ENCODE results near the gene MACROD2. TPM values are rescaled to one million over a fixed set of nuclear protein-coding genes. Genes with fewer than 3 reads are reported as not detected.

Gene MACROD2
- polyA plus RNA-seq, 1 donor (not counting 4 experiments of a cell fraction or from before 2014, with no cell fraction given) = 0.71 TPM

DNA sequence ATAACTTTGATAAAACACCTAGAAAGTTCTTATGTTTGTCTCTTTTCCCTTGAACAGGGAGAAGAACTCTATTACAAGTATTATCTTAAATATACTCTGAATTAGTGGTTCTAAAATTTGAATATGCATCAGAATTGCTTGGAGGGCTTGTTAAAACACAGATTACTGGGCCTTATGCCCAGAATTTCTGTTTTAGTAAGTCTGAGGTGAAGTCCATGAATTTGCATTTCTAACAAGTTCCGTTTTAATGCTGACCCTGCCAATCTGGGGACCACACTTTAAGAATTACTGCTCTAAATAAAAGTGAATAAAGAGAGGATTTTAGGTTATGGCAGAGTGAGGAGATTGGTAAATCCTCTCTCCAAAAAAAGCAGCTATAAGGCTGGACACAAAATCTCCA is 510.2 kb downstream of the MACROD2 start:
- no peaks in the 10 kb centered on the region for H4K20me1 ChIP-seq (ENCODE audit: control insufficient read depth, extremely low read depth, insufficient read depth, low read length)
- dilution Hi-C loops (cut with MboI; ENCODE audit: extremely low pct_ligation_motif_present, low sequenced_read_pairs) = no loop called here
- no peak for FAIRE-seq
- TF ChIP-seq EZH2 (IDR thresholded peaks at IDR 0.05; ENCODE audit: low read length) = no peak
- TF ChIP-seq, protein P1, sequence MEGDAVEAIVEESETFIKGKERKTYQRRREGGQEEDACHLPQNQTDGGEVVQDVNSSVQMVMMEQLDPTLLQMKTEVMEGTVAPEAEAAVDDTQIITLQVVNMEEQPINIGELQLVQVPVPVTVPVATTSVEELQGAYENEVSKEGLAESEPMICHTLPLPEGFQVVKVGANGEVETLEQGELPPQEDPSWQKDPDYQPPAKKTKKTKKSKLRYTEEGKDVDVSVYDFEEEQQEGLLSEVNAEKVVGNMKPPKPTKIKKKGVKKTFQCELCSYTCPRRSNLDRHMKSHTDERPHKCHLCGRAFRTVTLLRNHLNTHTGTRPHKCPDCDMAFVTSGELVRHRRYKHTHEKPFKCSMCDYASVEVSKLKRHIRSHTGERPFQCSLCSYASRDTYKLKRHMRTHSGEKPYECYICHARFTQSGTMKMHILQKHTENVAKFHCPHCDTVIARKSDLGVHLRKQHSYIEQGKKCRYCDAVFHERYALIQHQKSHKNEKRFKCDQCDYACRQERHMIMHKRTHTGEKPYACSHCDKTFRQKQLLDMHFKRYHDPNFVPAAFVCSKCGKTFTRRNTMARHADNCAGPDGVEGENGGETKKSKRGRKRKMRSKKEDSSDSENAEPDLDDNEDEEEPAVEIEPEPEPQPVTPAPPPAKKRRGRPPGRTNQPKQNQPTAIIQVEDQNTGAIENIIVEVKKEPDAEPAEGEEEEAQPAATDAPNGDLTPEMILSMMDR (optimal IDR thresholded peaks at IDR 0.05 in 1 of 3, IDR thresholded peaks at IDR 0.05 in 1 of 3, conservative IDR thresholded peaks at IDR 0.05 in 1 of 3; ENCODE audit: extremely low read depth in 1 of 3, insufficient read depth in 2 of 3, low read length in 3 of 3) = no peak
- H3K36me3 ChIP-seq (ENCODE audit: control insufficient read depth in 2 of 2, extremely low read depth in 1 of 2, insufficient read depth in 2 of 2, low read length in 2 of 2) = no peaks in the 10 kb centered on the region
- no peaks in the 10 kb centered on the region for H3K79me2 ChIP-seq (ENCODE audit: control insufficient read depth, insufficient read depth, low read length)
- no peak for DNase-seq (ENCODE audit: low read depth, low spot score)
- no peaks in the 10 kb centered on the region for H3K27me3 ChIP-seq (ENCODE audit: control insufficient read depth, extremely low read depth, insufficient read depth, low read length)
- H3K9ac ChIP-seq (ENCODE audit: control insufficient read depth, extremely low read depth, insufficient read depth, low read length) = no peak overlapping the region
- no peak overlapping the region for H3K4me3 ChIP-seq (ENCODE audit: control insufficient read depth in 2 of 3, extremely low read depth in 1 of 3, insufficient read depth in 2 of 3, low read depth in 1 of 3, low read length in 3 of 3)
- no peaks in the 10 kb centered on the region for H3K9me1 ChIP-seq (ENCODE audit: control insufficient read depth, extremely low read depth, insufficient read depth, low read length)
- no peak overlapping the region for H3K4me2 ChIP-seq (ENCODE audit: control insufficient read depth, extremely low read depth, insufficient read depth, low read depth, low read length)
- H3K4me1 ChIP-seq (ENCODE audit: control insufficient read depth, extremely low read depth, insufficient read depth, low read length) = no peaks in the 10 kb centered on the region
- H3K27ac ChIP-seq (ENCODE audit: control insufficient read depth, insufficient read depth, low read length) = no peak overlapping the region
- no peaks in the 10 kb centered on the region for H3K9me3 ChIP-seq (ENCODE audit: control insufficient read depth, low read depth, low read length)
- H2AFZ ChIP-seq (ENCODE audit: control insufficient read depth, low read length) = no peak overlapping the region

DNA sequence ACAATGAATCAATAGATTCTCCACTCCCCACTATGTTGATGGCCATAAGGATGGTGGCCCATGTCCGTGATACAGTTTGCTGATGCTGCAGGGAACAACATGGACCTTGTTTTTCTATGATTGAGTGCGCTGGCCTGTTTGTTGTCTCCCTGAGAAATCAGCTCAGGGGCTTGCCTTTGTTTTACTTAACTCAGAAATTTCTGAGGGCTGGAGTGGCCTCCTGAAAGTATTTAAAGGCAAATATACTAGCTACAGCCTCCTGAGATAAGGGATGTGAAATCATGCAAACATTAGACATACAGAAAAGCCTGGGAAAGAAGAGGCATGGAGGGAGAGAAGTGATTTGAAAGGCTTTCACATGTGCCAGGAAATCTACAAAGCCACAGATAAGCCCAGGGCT is 512.4 kb downstream of the MACROD2 start:
- no peak overlapping the region for H2AFZ ChIP-seq (ENCODE audit: control insufficient read depth, low read length)
- H3K4me1 ChIP-seq (ENCODE audit: control insufficient read depth, extremely low read depth, insufficient read depth, low read length) = no peaks in the 10 kb centered on the region
- no peaks in the 10 kb centered on the region for H3K9me1 ChIP-seq (ENCODE audit: control insufficient read depth, extremely low read depth, insufficient read depth, low read length)
- no peak overlapping the region for H3K4me2 ChIP-seq (ENCODE audit: control insufficient read depth, extremely low read depth, insufficient read depth, low read depth, low read length)
- no peak overlapping the region for H3K9ac ChIP-seq (ENCODE audit: control insufficient read depth, extremely low read depth, insufficient read depth, low read length)
- H3K4me3 ChIP-seq (ENCODE audit: control insufficient read depth in 2 of 3, extremely low read depth in 1 of 3, insufficient read depth in 2 of 3, low read depth in 1 of 3, low read length in 3 of 3) = no peak overlapping the region
- DNase-seq (ENCODE audit: low read depth, low spot score) = no peak
- no peaks in the 10 kb centered on the region for H3K9me3 ChIP-seq (ENCODE audit: control insufficient read depth, low read depth, low read length)
- H3K27me3 ChIP-seq (ENCODE audit: control insufficient read depth, extremely low read depth, insufficient read depth, low read length) = no peaks in the 10 kb centered on the region
- H3K27ac ChIP-seq (ENCODE audit: control insufficient read depth, insufficient read depth, low read length) = no peak overlapping the region
- no peaks in the 10 kb centered on the region for H3K79me2 ChIP-seq (ENCODE audit: control insufficient read depth, insufficient read depth, low read length)
- no peaks in the 10 kb centered on the region for H3K36me3 ChIP-seq (ENCODE audit: control insufficient read depth in 2 of 2, extremely low read depth in 1 of 2, insufficient read depth in 2 of 2, low read length in 2 of 2)
- no peaks in the 10 kb centered on the region for H4K20me1 ChIP-seq (ENCODE audit: control insufficient read depth, extremely low read depth, insufficient read depth, low read length)
- FAIRE-seq = no peak
- TF ChIP-seq EZH2 (IDR thresholded peaks at IDR 0.05; ENCODE audit: low read length) = no peak
- TF ChIP-seq, protein P1 (optimal IDR thresholded peaks at IDR 0.05 in 1 of 3, IDR thresholded peaks at IDR 0.05 in 1 of 3, conservative IDR thresholded peaks at IDR 0.05 in 1 of 3; ENCODE audit: extremely low read depth in 1 of 3, insufficient read depth in 2 of 3, low read length in 3 of 3) = no peak
- dilution Hi-C loops (cut with MboI; ENCODE audit: extremely low pct_ligation_motif_present, low sequenced_read_pairs) = no loop called here
